Measurements from ENCODE around the gene LRMDA. TPM values are rescaled to one million over a fixed set of nuclear protein-coding genes. Genes with fewer than 3 reads are reported as not detected.

The LRMDA gene
- total and polyA plus RNA-seq, 2 donors (not counting 1 experiment from before 2014, with no cell fraction given) = 0.12 TPM; not detected in 1

- H3K4me1 ChIP-seq (ENCODE audit: control insufficient read depth in 2 of 2, insufficient read depth in 2 of 2, low read length in 2 of 2) = no peaks in the 10 kb centered on the region
- TF ChIP-seq CTCF (IDR thresholded peaks at IDR 0.05) = no peak
- TF ChIP-seq EZH2 (IDR thresholded peaks at IDR 0.05; ENCODE audit: borderline replicate concordance, insufficient read depth, low read depth, low read length, poor library complexity, severe bottlenecking) = no peak
- CTCF ChIA-PET = no interaction called here
- H3K9ac ChIP-seq (ENCODE audit: low read length) = no peak overlapping the region
- H3K4me2 ChIP-seq (replicated peaks; ENCODE audit: low read depth, low read length, poor library complexity, severe bottlenecking) = no peak overlapping the region
- H4K20me1 ChIP-seq (ENCODE audit: control insufficient read depth, insufficient read depth, low read length, poor library complexity, severe bottlenecking) = no peaks in the 10 kb centered on the region
- H3K9me3 Mint-ChIP-seq (ENCODE audit: insufficient read depth) = no peaks in the 10 kb centered on the region
- H3K27ac Mint-ChIP-seq = no peak overlapping the region
- H3K9me3 ChIP-seq (ENCODE audit: control extremely low read depth in 1 of 3, control insufficient read depth in 2 of 3, insufficient read depth in 1 of 3, low read length in 2 of 3) = peaks cover 0 to 8% (median 0%) of the 10 kb centered on the region in 3 donors
- H3K4me1 Mint-ChIP-seq = no peaks in the 10 kb centered on the region
- no peaks in the 10 kb centered on the region for H3K27me3 Mint-ChIP-seq
- ATAC-seq (ENCODE audit: low read depth) = no peak
- H3K79me2 ChIP-seq (ENCODE audit: control insufficient read depth, insufficient read depth, low read length) = no peaks in the 10 kb centered on the region
- H3K36me3 ChIP-seq (replicated peaks in 1 of 2; ENCODE audit: control extremely low read depth in 1 of 2, control insufficient read depth in 1 of 2, extremely low read depth in 1 of 2, insufficient read depth in 2 of 2, low read length in 1 of 2) = no peaks in the 10 kb centered on the region
- H3K27ac ChIP-seq (ENCODE audit: low read length in 2 of 2) = no peak overlapping the region
- POLR2A ChIA-PET = no interaction called here
- H3K4me3 Mint-ChIP-seq = no peak overlapping the region
- no peak overlapping the region for H2AFZ ChIP-seq (ENCODE audit: insufficient read depth, low read depth, low read length, poor library complexity, severe bottlenecking)
- intact Hi-C loops (cut with micrococcal nuclease) = no loop called here
- WGBS (ENCODE audit: insufficient coverage) = 89% methylated on average over 1 of the region's 1 CpG
- no peak for DNase-seq
- no peaks in the 10 kb centered on the region for H3K27me3 ChIP-seq (replicated peaks in 1 of 4; ENCODE audit: control extremely low read depth in 1 of 4, control insufficient read depth in 3 of 4, insufficient read depth in 4 of 4, low read length in 3 of 4)
- no peak overlapping the region for H3K4me3 ChIP-seq (ENCODE audit: control extremely low read depth in 1 of 5, extremely low read depth in 1 of 5, insufficient read depth in 1 of 5, low read depth in 2 of 5, low read length in 4 of 5)
Observed at GRCh38 chr10:76168437-76168836, 737.0 kb downstream of the LRMDA start.

GRCh38 chr10:76169246-76169645 is 737.8 kb downstream of the LRMDA start:
- ATAC-seq (ENCODE audit: low read depth) = no peak

More at GRCh38 chr10:76169246-76169645, 737.8 kb downstream of the LRMDA start:
- Histone ChIP-seq H3K4me3 (ENCODE audit: control extremely low read depth in 1 of 5, extremely low read depth in 1 of 5, insufficient read depth in 1 of 5, low read depth in 2 of 5, low read length in 4 of 5) (no peak overlapping the region), H3K4me1 (ENCODE audit: control insufficient read depth in 2 of 2, insufficient read depth in 2 of 2, low read length in 2 of 2) (no peaks in the 10 kb centered on the region), H3K27me3 (replicated peaks in 1 of 4; ENCODE audit: control extremely low read depth in 1 of 4, control insufficient read depth in 3 of 4, insufficient read depth in 4 of 4, low read length in 3 of 4) (no peaks in the 10 kb centered on the region), H3K9me3 (ENCODE audit: control extremely low read depth in 1 of 3, control insufficient read depth in 2 of 3, insufficient read depth in 1 of 3, low read length in 2 of 3) (peaks cover 0 to 8% (median 0%) of the 10 kb centered on the region in 3 donors), H3K27ac (ENCODE audit: low read length in 2 of 2) (no peak overlapping the region), H3K4me2 (replicated peaks; ENCODE audit: low read depth, low read length, poor library complexity, severe bottlenecking) (no peak overlapping the region), H3K79me2 (ENCODE audit: control insufficient read depth, insufficient read depth, low read length) (no peaks in the 10 kb centered on the region), H3K9ac (ENCODE audit: low read length) (no peak overlapping the region), H2AFZ (ENCODE audit: insufficient read depth, low read depth, low read length, poor library complexity, severe bottlenecking) (no peak overlapping the region), H4K20me1 (ENCODE audit: control insufficient read depth, insufficient read depth, low read length, poor library complexity, severe bottlenecking) (no peaks in the 10 kb centered on the region), H3K36me3 (replicated peaks in 1 of 2; ENCODE audit: control extremely low read depth in 1 of 2, control insufficient read depth in 1 of 2, extremely low read depth in 1 of 2, insufficient read depth in 2 of 2, low read length in 1 of 2) (no peaks in the 10 kb centered on the region)
- ChIA-PET POLR2A (no interaction called here), CTCF (no interaction called here)
- Mint-ChIP-seq H3K4me1 (no peaks in the 10 kb centered on the region), H3K9me3 (ENCODE audit: insufficient read depth) (no peaks in the 10 kb centered on the region), H3K27me3 (no peaks in the 10 kb centered on the region), H3K27ac (no peak overlapping the region), H3K4me3 (no peak overlapping the region)
- no peak for DNase-seq
- WGBS (ENCODE audit: insufficient coverage) = no CpG with 5 or more reads among the region's 2 CpGs
- intact Hi-C loops (cut with micrococcal nuclease) = no loop called here
- TF ChIP-seq CTCF (IDR thresholded peaks at IDR 0.05) = no peak
- no peak for TF ChIP-seq EZH2 (IDR thresholded peaks at IDR 0.05; ENCODE audit: borderline replicate concordance, insufficient read depth, low read depth, low read length, poor library complexity, severe bottlenecking)
